Astrocyte (in vitro differentiated cells and primary cell): Measurements from ENCODE around the gene WDR45B.
"Not testable (repeated sequence)": the region's sequence is repeated elsewhere in the genome, so short reads cannot be mapped to it uniquely, and the experiment has no call there.

Experiments
- CTCF ChIP-seq: IDR thresholded peaks from 2 replicates; pipeline ENCODE4 v1.5.1; 2011; ENCODE audit warnings: low read depth, mild to moderate bottlenecking, inconsistent platforms, low read length, moderate library complexity; ENCODE audit not compliant: insufficient read depth
- EZH2 ChIP-seq: IDR thresholded peaks from 2 replicates; pipeline ENCODE4 v1.6.1; 2012; ENCODE audit warnings: mild to moderate bottlenecking, low read length, inconsistent platforms; ENCODE audit not compliant: insufficient read depth

DNA sequence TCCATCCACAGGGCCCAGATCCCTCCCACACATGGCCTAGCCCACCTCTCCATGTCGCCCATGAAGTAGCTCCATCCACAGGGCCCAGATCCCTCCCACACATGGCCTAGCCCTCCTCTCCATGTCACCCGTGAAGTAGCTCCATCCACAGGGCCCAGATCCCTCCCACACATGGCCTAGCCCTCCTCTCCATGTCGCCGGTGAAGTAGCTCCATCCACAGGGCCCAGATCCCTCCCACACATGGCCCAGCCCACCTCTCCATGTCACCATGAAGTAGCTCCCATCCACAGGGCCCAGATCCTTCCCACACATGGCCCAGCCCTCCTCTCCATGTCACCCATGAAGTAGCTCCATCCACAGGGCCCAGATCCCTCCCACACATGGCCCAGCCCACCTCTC, 68.3 kb downstream of the WDR45B start:
- not testable (repeated sequence) for TF ChIP-seq CTCF, EZH2
